ENCODE data around the gene ZNF891. TPM values are rescaled to one million over a fixed set of nuclear protein-coding genes. Genes with fewer than 3 reads are reported as not detected.

Gene ZNF891
- polyA plus RNA-seq, 6 donors from 2014 or later = 0.18 to 1.5 (median 0.91) TPM

- DNase-seq (no peak), ATAC-seq (ENCODE audit: low read depth in 2 of 2) (no peak)
- H3K27me3 Mint-ChIP-seq = no peaks in the 10 kb centered on the region
- no peak overlapping the region for H3K27ac Mint-ChIP-seq
- peaks cover 42 to 62% of the 10 kb centered on the region in 2 donors for H3K36me3 Mint-ChIP-seq
- no peaks in the 10 kb centered on the region for H3K4me1 Mint-ChIP-seq
- H3K4me3 Mint-ChIP-seq = no peak overlapping the region
- peaks cover 11 to 97% (median 88%) of the 10 kb centered on the region in 7 donors for H3K9me3 Mint-ChIP-seq
Observed at GRCh38 chr12:133107121-133107520, 23.0 kb downstream of the ZNF891 start.

DNA sequence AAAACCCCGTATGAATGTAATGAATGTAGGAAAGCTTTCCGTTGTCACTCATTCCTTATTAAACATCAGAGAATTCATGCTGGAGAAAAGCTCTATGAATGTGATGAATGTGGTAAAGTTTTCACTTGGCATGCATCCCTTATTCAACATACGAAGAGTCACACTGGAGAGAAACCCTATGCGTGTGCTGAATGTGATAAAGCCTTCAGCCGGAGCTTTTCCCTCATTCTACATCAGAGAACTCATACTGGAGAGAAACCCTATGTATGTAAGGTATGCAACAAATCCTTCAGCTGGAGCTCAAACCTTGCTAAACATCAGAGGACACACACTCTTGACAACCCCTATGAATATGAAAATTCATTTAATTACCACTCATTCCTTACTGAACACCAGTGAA is 23.8 kb downstream of the ZNF891 start:
- DNase-seq (no peak), ATAC-seq (ENCODE audit: low read depth in 2 of 2) (no peak)
- Mint-ChIP-seq H3K36me3 (peaks cover 45 to 65% of the 10 kb centered on the region in 2 donors), H3K9me3 (peaks cover 12 to 98% (median 91%) of the 10 kb centered on the region in 7 donors), H3K4me3 (no peak overlapping the region), H3K27me3 (no peaks in the 10 kb centered on the region), H3K27ac (no peak overlapping the region), H3K4me1 (no peaks in the 10 kb centered on the region)

GRCh38 chr12:133105620-133106019 is 24.5 kb downstream of the ZNF891 start:
- no peak for ATAC-seq (ENCODE audit: low read depth in 2 of 2)
- Mint-ChIP-seq H3K27ac (no peak overlapping the region), H3K9me3 (peaks cover 12 to 98% (median 91%) of the 10 kb centered on the region in 7 donors), H3K4me1 (no peaks in the 10 kb centered on the region), H3K4me3 (no peak overlapping the region), H3K27me3 (no peaks in the 10 kb centered on the region), H3K36me3 (peaks cover 51 to 68% of the 10 kb centered on the region in 2 donors)
- DNase-seq = no peak

- Mint-ChIP-seq H3K9me3 (peaks cover 15 to 68% (median 55%) of the 10 kb centered on the region in 7 donors), H3K4me3 (peak overlapping the region in 3 of 8 donors; percentile 24 to 80 (median 41)), H3K36me3 (peaks cover 45 to 47% of the 10 kb centered on the region in 2 donors), H3K4me1 (peaks cover 0 to 19% (median 5%) of the 10 kb centered on the region in 3 donors), H3K27me3 (no peaks in the 10 kb centered on the region), H3K27ac (no peak overlapping the region)
- ATAC-seq (ENCODE audit: low read depth in 2 of 2) = no peak
- DNase-seq = no peak
Observed at GRCh38 chr12:133083345-133083744, 46.7 kb downstream of the ZNF891 start.

DNA sequence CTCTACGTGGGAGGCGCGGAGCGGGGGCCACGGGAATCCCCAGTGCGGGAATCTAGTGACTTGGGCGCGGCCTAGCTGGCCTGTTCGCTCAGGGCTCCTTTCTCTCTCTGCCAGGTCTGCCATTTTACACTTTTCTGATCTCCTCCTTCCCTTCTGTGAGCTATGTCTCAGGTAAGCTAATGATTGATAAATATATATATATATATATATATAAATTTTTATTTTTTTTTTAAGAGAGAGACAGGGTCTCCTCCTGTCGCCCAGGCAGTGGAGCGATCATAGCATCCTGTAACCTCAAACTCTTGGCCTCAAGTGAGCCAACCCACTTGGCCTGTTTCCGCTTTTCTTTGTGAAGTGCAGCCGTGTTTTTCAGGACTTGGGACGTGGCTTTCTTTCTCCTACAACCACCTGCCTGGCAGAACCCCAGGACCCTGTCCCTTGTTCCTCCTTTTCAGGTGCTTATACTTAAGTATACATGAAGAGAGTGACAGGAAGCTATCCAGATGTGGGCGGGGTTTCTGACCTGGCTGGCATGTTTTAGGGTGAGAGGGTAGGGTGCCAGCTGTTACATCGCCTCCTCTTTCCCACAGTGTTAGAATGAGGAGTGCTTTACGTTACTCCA is 48.8 kb downstream of the ZNF891 start:
- Mint-ChIP-seq H3K36me3 (peaks cover 38 to 48% of the 10 kb centered on the region in 2 donors), H3K9me3 (peaks cover 18 to 70% (median 58%) of the 10 kb centered on the region in 7 donors)
- DNase-seq = no peak

DNA sequence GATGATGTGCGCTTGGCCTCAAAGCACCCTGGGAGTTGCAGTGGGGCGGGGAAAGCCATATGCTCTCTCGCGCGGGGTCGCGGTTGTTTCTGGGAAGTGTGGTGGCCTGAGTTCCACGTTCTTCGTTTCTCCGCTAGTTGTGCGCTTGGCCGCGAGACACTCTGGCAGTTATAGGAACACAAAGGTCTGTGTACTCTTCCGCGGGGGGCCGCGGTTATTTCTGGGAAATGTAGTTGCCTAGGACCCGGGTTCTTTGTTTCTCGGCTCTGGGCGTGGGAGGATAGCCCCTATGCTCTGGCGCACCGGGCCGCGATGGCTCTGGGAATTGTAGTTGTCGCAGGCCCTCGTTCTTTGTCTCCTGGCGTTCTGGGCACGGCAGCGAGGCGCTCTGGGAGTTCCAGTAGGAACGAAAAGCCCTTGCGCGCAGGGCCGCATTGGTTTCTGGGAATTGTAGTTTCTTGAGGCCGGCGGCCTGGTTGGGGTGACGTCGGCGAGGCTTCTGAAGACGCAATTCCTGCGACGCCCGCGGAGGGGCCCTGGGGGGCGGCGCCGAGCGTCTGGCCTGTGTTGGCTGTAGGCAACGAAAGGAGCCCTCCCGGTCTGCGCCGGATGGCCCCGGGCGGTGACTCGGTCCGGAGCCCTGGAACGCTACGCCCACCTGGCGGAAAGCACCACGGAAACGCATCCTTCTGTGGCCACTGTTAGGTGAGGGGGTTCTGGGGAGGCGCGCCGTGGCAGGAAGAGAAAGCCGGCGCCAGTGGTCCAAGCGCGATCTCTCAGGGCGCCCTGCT is 49.5 kb downstream of the ZNF891 start, which contains the start of gene ZNF140:
TSS of gene ZNF140 (plus strand) at position 556 of the 791 bp plus-strand sequence. CDS start 398 bp downstream, outside the sequence.
- H3K4me3 Mint-ChIP-seq = no peak within 1 kb of the TSS
- H3K36me3 Mint-ChIP-seq = peaks cover 34 to 47% of the 10 kb centered on the region in 2 donors

More for the DNA sequence above, 48.8 kb downstream of the ZNF891 start:
- Mint-ChIP-seq H3K4me1 (peaks cover 0 to 19% (median 0%) of the 10 kb centered on the region in 3 donors), H3K27ac (no peak overlapping the region), H3K27me3 (no peaks in the 10 kb centered on the region), H3K4me3 (no peak overlapping the region)
- no peak for ATAC-seq (ENCODE audit: low read depth in 2 of 2)

DNA sequence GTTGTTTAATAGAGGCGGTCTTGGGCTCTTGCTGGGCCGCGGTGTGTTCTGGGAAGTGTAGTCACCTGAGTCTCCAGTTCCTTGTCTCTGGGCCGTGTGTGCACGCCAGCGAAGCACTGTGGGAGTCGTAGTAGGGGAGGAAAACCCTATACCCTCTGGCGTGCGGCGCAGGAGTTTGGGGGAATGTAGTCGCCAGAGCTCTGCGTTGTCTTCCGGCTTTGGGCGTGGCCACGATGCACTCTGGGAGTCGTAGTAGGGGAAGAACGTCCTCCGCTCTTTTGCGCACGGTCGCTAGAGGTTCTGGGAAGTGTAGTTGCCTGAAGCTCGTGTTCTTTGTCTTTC is 50.1 kb downstream of the ZNF891 start:
- DNase-seq = no peak
- peaks cover 28 to 42% of the 10 kb centered on the region in 2 donors for H3K36me3 Mint-ChIP-seq
- peak; percentile 66 to 68 for ATAC-seq (ENCODE audit: low read depth in 2 of 2)
- no peak overlapping the region for H3K4me3 Mint-ChIP-seq
- H3K27me3 Mint-ChIP-seq = no peaks in the 10 kb centered on the region
- peaks cover 0 to 19% (median 0%) of the 10 kb centered on the region in 3 donors for H3K4me1 Mint-ChIP-seq
- H3K9me3 Mint-ChIP-seq = peaks cover 19 to 66% (median 57%) of the 10 kb centered on the region in 7 donors
- no peak overlapping the region for H3K27ac Mint-ChIP-seq

More for the DNA sequence above, 49.5 kb downstream of the ZNF891 start, which contains the start of gene ZNF140:
- Mint-ChIP-seq H3K27me3 (no peaks in the 10 kb centered on the region), H3K9me3 (peaks cover 18 to 68% (median 57%) of the 10 kb centered on the region in 7 donors), H3K4me1 (peaks cover 0 to 19% (median 0%) of the 10 kb centered on the region in 3 donors), H3K27ac (no peak within 1 kb of the TSS)
- peak; percentile 68 for ATAC-seq (ENCODE audit: low read depth in 2 of 2)
- DNase-seq = peak; percentile 97

- peaks cover 17 to 30% of the 10 kb centered on the region in 2 donors for H3K36me3 Mint-ChIP-seq
- peaks cover 0 to under 1% (median 0%) of the 10 kb centered on the region in 3 donors for H3K4me1 Mint-ChIP-seq
- peaks cover 16 to 76% (median 66%) of the 10 kb centered on the region in 7 donors for H3K9me3 Mint-ChIP-seq
Observed at GRCh38 chr12:133073836-133074235, 56.2 kb downstream of the ZNF891 start.

GRCh38 chr12:133063556-133063955 is 66.5 kb downstream of the ZNF891 start:
- H3K36me3 Mint-ChIP-seq = peaks cover 13 to 18% of the 10 kb centered on the region in 2 donors
- DNase-seq (no peak), ATAC-seq (ENCODE audit: low read depth in 2 of 2) (no peak)
- H3K4me1 Mint-ChIP-seq = no peaks in the 10 kb centered on the region
- no peak overlapping the region for H3K27ac Mint-ChIP-seq
- H3K9me3 Mint-ChIP-seq = peaks cover 12 to 87% (median 77%) of the 10 kb centered on the region in 7 donors
- H3K4me3 Mint-ChIP-seq = no peak overlapping the region
- H3K27me3 Mint-ChIP-seq = no peaks in the 10 kb centered on the region

More at GRCh38 chr12:133073836-133074235, 56.2 kb downstream of the ZNF891 start:
- H3K27me3 Mint-ChIP-seq = peaks cover 0 to 5% (median 0%) of the 10 kb centered on the region in 3 donors
- H3K4me3 Mint-ChIP-seq = no peak overlapping the region
- ATAC-seq (ENCODE audit: low read depth in 2 of 2) (no peak), DNase-seq (no peak)
- no peak overlapping the region for H3K27ac Mint-ChIP-seq

GRCh38 chr12:133061954-133062353 is 68.1 kb downstream of the ZNF891 start:
- Mint-ChIP-seq H3K4me3 (no peak overlapping the region), H3K36me3 (peaks cover 28 to 34% of the 10 kb centered on the region in 2 donors), H3K27me3 (no peaks in the 10 kb centered on the region), H3K4me1 (no peaks in the 10 kb centered on the region), H3K9me3 (peaks cover 20 to 89% (median 81%) of the 10 kb centered on the region in 7 donors), H3K27ac (no peak overlapping the region)
- DNase-seq (no peak), ATAC-seq (ENCODE audit: low read depth in 2 of 2) (no peak)

DNA sequence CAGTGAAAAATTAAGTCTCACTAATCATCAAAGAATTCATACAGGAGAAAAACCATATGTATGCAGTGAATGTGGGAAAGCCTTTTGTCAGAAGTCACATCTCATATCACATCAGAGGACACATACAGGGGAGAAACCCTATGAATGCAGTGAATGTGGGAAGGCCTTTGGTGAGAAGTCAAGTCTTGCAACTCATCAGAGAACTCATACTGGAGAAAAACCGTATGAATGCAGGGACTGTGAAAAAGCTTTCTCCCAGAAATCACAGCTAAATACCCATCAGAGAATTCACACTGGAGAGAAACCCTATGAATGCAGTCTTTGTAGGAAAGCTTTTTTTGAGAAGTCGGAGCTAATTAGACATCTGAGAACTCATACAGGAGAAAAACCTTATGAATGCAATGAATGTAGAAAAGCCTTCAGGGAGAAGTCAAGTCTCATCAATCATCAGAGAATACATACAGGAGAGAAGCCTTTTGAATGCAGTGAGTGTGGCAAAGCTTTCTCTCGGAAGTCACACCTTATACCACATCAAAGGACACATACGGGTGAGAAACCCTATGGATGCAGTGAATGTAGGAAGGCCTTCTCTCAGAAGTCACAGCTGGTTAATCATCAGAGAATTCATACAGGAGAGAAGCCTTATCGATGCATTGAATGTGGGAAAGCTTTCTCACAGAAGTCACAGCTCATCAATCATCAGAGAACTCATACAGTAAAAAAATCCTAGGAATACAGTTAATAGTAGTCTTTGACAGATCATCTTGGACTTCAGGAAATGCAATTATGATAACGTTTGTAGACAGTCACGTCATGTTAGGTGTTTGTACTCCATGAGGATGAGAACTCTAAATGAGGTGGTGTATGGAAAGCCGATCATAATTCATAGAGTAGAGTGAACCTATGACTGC is 71.6 kb downstream of the ZNF891 start:
- DNase-seq = no peak
- Mint-ChIP-seq H3K27ac (peak overlapping the region in 2 of 6 donors; percentile 41 to 53), H3K27me3 (no peaks in the 10 kb centered on the region), H3K4me3 (no peak overlapping the region), H3K36me3 (peaks cover 41 to 44% of the 10 kb centered on the region in 2 donors), H3K9me3 (peaks cover 23 to 81% (median 75%) of the 10 kb centered on the region in 7 donors), H3K4me1 (no peaks in the 10 kb centered on the region)
- ATAC-seq (ENCODE audit: low read depth in 2 of 2) = no peak

DNA sequence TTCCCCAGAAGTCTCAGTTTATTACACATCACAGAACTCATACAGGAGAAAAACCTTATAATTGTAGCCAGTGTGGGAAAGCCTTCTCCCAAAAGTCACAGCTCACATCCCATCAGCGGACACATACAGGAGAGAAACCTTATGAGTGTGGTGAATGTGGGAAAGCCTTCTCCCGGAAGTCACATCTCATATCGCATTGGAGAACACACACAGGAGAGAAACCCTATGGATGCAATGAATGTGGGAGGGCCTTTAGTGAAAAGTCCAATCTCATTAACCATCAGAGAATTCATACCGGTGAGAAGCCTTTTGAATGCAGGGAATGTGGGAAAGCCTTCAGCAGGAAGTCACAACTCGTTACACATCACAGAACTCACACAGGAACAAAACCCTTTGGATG is 72.6 kb downstream of the ZNF891 start:
- Mint-ChIP-seq H3K36me3 (peaks cover 44% of the 10 kb centered on the region in 2 donors), H3K9me3 (peaks cover 21 to 80% (median 75%) of the 10 kb centered on the region in 7 donors), H3K4me3 (peak overlapping the region in 1 of 8 donors; percentile 15), H3K27ac (peak overlapping the region in 4 of 6 donors; percentile 27 to 80 (median 55)), H3K4me1 (no peaks in the 10 kb centered on the region), H3K27me3 (no peaks in the 10 kb centered on the region)
- ATAC-seq (ENCODE audit: low read depth in 2 of 2) = no peak
- DNase-seq = no peak

Measured in naive B cell (primary cell).